H9 (cell line): Measurements from ENCODE around the gene MYO18B. TPM values are rescaled to one million over a fixed set of nuclear protein-coding genes. Genes with fewer than 3 reads are reported as not detected.

Experiments
- DNase-seq: peaks from one replicate; pipeline ENCODE4 v3.0.0-alpha.2; 2017
- H2AFZ ChIP-seq: one replicate; pipeline ENCODE4 v1.6.1; 2013; ENCODE audit warnings: mild to moderate bottlenecking, low read length, control low read depth, moderate library complexity
- H2AK5ac ChIP-seq: 2 replicates; pipeline ENCODE4 v1.6.1; 2013; ENCODE audit warnings: low read length, control low read depth, mixed read lengths; ENCODE audit not compliant: insufficient read length
- H2BK120ac ChIP-seq: one replicate; pipeline ENCODE4 v1.6.1; 2013; ENCODE audit warnings: low read depth, mild to moderate bottlenecking, low read length, control low read depth, inconsistent platforms; ENCODE audit not compliant: poor library complexity, severe bottlenecking
- H2BK12ac ChIP-seq: 2 replicates; pipeline ENCODE4 v1.6.1; 2013; ENCODE audit warnings: low read length, control low read depth, mixed read lengths, low read depth; ENCODE audit not compliant: insufficient read length
- H2BK15ac ChIP-seq: 2 replicates; pipeline ENCODE4 v1.6.1; 2013; ENCODE audit warnings: low read depth, low read length, control low read depth
- H2BK20ac ChIP-seq: one replicate; pipeline ENCODE4 v1.6.1; 2013; ENCODE audit warnings: low read depth, mild to moderate bottlenecking, low read length, control low read depth, inconsistent platforms; ENCODE audit not compliant: poor library complexity, severe bottlenecking
- H2BK5ac ChIP-seq: 2 replicates; pipeline ENCODE4 v1.6.1; 2013; ENCODE audit warnings: low read length, control low read depth, mixed read lengths; ENCODE audit not compliant: insufficient read length
- H3K14ac ChIP-seq: 2 replicates; pipeline ENCODE4 v1.6.1; 2013; ENCODE audit warnings: low read length, control low read depth; ENCODE audit not compliant: insufficient read depth
- H3K18ac ChIP-seq: 2 replicates; pipeline ENCODE4 v1.6.1; 2013; ENCODE audit warnings: low read depth, mild to moderate bottlenecking, mixed read lengths, low read length, control low read depth; ENCODE audit not compliant: insufficient read length
- H3K23ac ChIP-seq: 2 replicates; pipeline ENCODE4 v1.6.1; 2013; ENCODE audit warnings: low read length, control low read depth, mixed read lengths, low read depth; ENCODE audit not compliant: insufficient read length
- H3K23me2 ChIP-seq: 2 replicates; pipeline ENCODE4 v1.6.1; 2013; ENCODE audit warnings: low read depth, mild to moderate bottlenecking, mixed read lengths, low read length, control low read depth; ENCODE audit not compliant: insufficient read length, poor library complexity, severe bottlenecking
- H3K27ac ChIP-seq: 2 replicates; pipeline ENCODE4 v1.5.1; 2013; ENCODE audit warnings: low read length, control low read depth, mixed read lengths, low read depth; ENCODE audit not compliant: insufficient read length
- H3K27me3 ChIP-seq: 2 replicates; pipeline ENCODE4 v1.6.1; 2013; ENCODE audit warnings: low read length, control low read depth, inconsistent platforms; ENCODE audit not compliant: insufficient read depth
- H3K4ac ChIP-seq: 2 replicates; pipeline ENCODE4 v1.6.1; 2013; ENCODE audit warnings: low read depth, mild to moderate bottlenecking, control low read depth, inconsistent platforms, low read length, moderate library complexity
- H3K4me1 ChIP-seq: 2 replicates; pipeline ENCODE4 v1.6.1; 2013; ENCODE audit warnings: low read length, control low read depth, inconsistent platforms; ENCODE audit not compliant: insufficient read depth
- H3K4me2 ChIP-seq: 2 replicates; pipeline ENCODE4 v1.6.1; 2013; ENCODE audit warnings: low read length, control low read depth, mixed read lengths; ENCODE audit not compliant: insufficient read length, insufficient read depth
- H3K56ac ChIP-seq: 2 replicates; pipeline ENCODE4 v1.6.1; 2013; ENCODE audit warnings: low read depth, mild to moderate bottlenecking, mixed read lengths, low read length, control low read depth; ENCODE audit not compliant: insufficient read length
- H3K79me1 ChIP-seq: 2 replicates; pipeline ENCODE4 v1.6.1; 2013; ENCODE audit warnings: low read depth, mild to moderate bottlenecking, moderate library complexity, low read length, control low read depth, inconsistent platforms; ENCODE audit not compliant: insufficient read depth, poor library complexity, severe bottlenecking
- H3K79me2 ChIP-seq: 2 replicates; pipeline ENCODE4 v1.6.1; 2013; ENCODE audit warnings: low read length, control low read depth, inconsistent platforms; ENCODE audit not compliant: insufficient read depth
- H3K9ac ChIP-seq: 2 replicates; pipeline ENCODE4 v1.6.1; 2013; ENCODE audit warnings: low read length, control low read depth, mixed read lengths; ENCODE audit not compliant: insufficient read length; ENCODE audit errors: extremely low read depth
- H3K9me3 ChIP-seq: one replicate; pipeline ENCODE4 v1.6.1; 2013; ENCODE audit warnings: low read depth, low read length, inconsistent platforms; ENCODE audit not compliant: control insufficient read depth
- H3T11ph ChIP-seq: one replicate; pipeline ENCODE4 v1.6.1; 2013; ENCODE audit warnings: mild to moderate bottlenecking, low read length, control low read depth, inconsistent platforms
- H4K20me1 ChIP-seq: one replicate; pipeline ENCODE4 v1.6.1; 2013; ENCODE audit not compliant: control insufficient read depth, insufficient read length, insufficient read depth
- H4K5ac ChIP-seq: 2 replicates; pipeline ENCODE4 v1.6.1; 2013; ENCODE audit warnings: low read depth, mild to moderate bottlenecking, mixed read lengths, low read length, control low read depth; ENCODE audit not compliant: insufficient read length
- H4K8ac ChIP-seq: replicated peaks from 2 replicates; pipeline ENCODE4 v1.6.1; 2013; ENCODE audit warnings: low read length, control low read depth, mixed read lengths, low read depth; ENCODE audit not compliant: insufficient read length
- H4K91ac ChIP-seq: 2 replicates; pipeline ENCODE4 v1.6.1; 2013; ENCODE audit warnings: low read depth, mild to moderate bottlenecking, moderate library complexity, mixed read lengths, low read length, control low read depth; ENCODE audit not compliant: insufficient read length
- H3K27ac Mint-ChIP-seq, 3 experiments: 2 replicates in 2 of 3; 3 replicates in 1 of 3; pipeline ENCODE4 v1.8.0; 2020 to 2021; ENCODE audit warnings: mixed read lengths in 3 of 3, mild to moderate bottlenecking in 1 of 3, moderate library complexity in 1 of 3
- H3K27me3 Mint-ChIP-seq: 2 replicates; pipeline ENCODE4 v1.8.0; 2021; ENCODE audit warnings: low read depth, mild to moderate bottlenecking, moderate library complexity, mixed read lengths
- H3K36me3 Mint-ChIP-seq, 3 experiments: 2 replicates in 2 of 3; 3 replicates in 1 of 3; pipeline ENCODE4 v1.8.0; 2020 to 2021; ENCODE audit warnings: low read depth in 3 of 3, mixed read lengths in 3 of 3; ENCODE audit not compliant: insufficient read depth in 1 of 3
- H3K4me1 Mint-ChIP-seq, 2 experiments: 2 replicates each; pipeline ENCODE4 v1.8.0; 2020; ENCODE audit warnings: mixed read lengths in 2 of 2
- H3K4me3 Mint-ChIP-seq, 2 experiments: 2 replicates in 1 of 2; 3 replicates in 1 of 2; pipeline ENCODE4 v1.8.0; 2020 to 2021; ENCODE audit warnings: mild to moderate bottlenecking in 2 of 2, mixed read lengths in 2 of 2, moderate library complexity in 1 of 2
- H3K9me3 Mint-ChIP-seq, 2 experiments: 2 replicates in 1 of 2; 3 replicates in 1 of 2; pipeline ENCODE4 v1.8.0; 2020; ENCODE audit warnings: mild to moderate bottlenecking in 2 of 2, mixed read lengths in 2 of 2, moderate library complexity in 1 of 2
- CTCF ChIP-seq: fragments of 200-600 bp; sonication (generic); conservative IDR thresholded peaks from 3 replicates; pipeline ENCODE4 v1.8.0; 2021; ENCODE audit warnings: antibody characterized with exemption, mild to moderate bottlenecking
- WGBS: extraction: QIAGEN DNeasy Blood & Tissue Kit; methylation state at CpG from one replicate; pipeline ENCODE4 v1.1.7; 2013; ENCODE audit warnings: missing lambda C conversion rate, low lambda C conversion rate, mixed read lengths; ENCODE audit not compliant: insufficient read length; ENCODE audit errors: extremely low coverage; 5-methylcytosine and 5-hydroxymethylcytosine counted together
- total RNA-seq: library from RNA; stranded (reverse); gene quantifications from 2 replicates; pipeline ENCODE4 v1.2.1, GENCODE V29; 2021

MYO18B gene
- total RNA-seq, 1 experiment from 2014 or later = 0.46 TPM

- H2BK12ac ChIP-seq = no peak overlapping the region
- H3T11ph ChIP-seq = no peak overlapping the region
- H3K9me3 ChIP-seq = no peaks in the 10 kb centered on the region
- no peaks in the 10 kb centered on the region; a peak in 2 of 7 replicates for H3K36me3 Mint-ChIP-seq
- H4K20me1 ChIP-seq = no peaks in the 10 kb centered on the region
- H2BK120ac ChIP-seq = no peak overlapping the region
- peaks cover 68 to 71% of the 10 kb centered on the region in 2 experiments for H3K4me1 Mint-ChIP-seq
- H3K4me1 ChIP-seq = peaks cover 21% of the 10 kb centered on the region
- H3K27me3 Mint-ChIP-seq = peaks cover 4% of the 10 kb centered on the region; the same call in 1 of the 2 replicates
- H3K56ac ChIP-seq = no peak overlapping the region
- H3K4me3 Mint-ChIP-seq = no peak overlapping the region
- no peak for TF ChIP-seq CTCF
- H3K27ac ChIP-seq = no peak overlapping the region
- no peak overlapping the region for H2BK5ac ChIP-seq
- H4K5ac ChIP-seq = no peak overlapping the region
- H3K4ac ChIP-seq = no peak overlapping the region
- no peak overlapping the region for H4K91ac ChIP-seq
- H2AK5ac ChIP-seq = no peak overlapping the region
- no peaks in the 10 kb centered on the region; a peak in 1 of 5 replicates for H3K9me3 Mint-ChIP-seq
- H3K27me3 ChIP-seq = no peaks in the 10 kb centered on the region; the same call in 1 of the 2 replicates
- H3K27ac Mint-ChIP-seq = no peak overlapping the region
- H3K23ac ChIP-seq = no peak overlapping the region
- WGBS = no CpG with 5 or more reads among the region's 3 CpGs
- no peak overlapping the region for H2BK20ac ChIP-seq
- H3K79me2 ChIP-seq = no peaks in the 10 kb centered on the region
- no peak overlapping the region for H3K9ac ChIP-seq
- no peak overlapping the region for H3K4me2 ChIP-seq
- no peak for DNase-seq
- no peak overlapping the region for H2AFZ ChIP-seq
- H3K79me1 ChIP-seq = no peaks in the 10 kb centered on the region
- no peak overlapping the region for H4K8ac ChIP-seq
- no peak overlapping the region for H3K14ac ChIP-seq
- H3K23me2 ChIP-seq = no peaks in the 10 kb centered on the region
- H2BK15ac ChIP-seq = no peak overlapping the region
- H3K18ac ChIP-seq = no peak overlapping the region
Measured at GRCh38 chr22:25933158-25933788, 191.3 kb downstream of the MYO18B start.
